ENCODE measurements around the gene KRT27.
"Not testable (repeated sequence)": the region's sequence is repeated elsewhere in the genome, so short reads cannot be mapped to it uniquely, and the experiment has no call there.

Gene KRT27

DNA sequence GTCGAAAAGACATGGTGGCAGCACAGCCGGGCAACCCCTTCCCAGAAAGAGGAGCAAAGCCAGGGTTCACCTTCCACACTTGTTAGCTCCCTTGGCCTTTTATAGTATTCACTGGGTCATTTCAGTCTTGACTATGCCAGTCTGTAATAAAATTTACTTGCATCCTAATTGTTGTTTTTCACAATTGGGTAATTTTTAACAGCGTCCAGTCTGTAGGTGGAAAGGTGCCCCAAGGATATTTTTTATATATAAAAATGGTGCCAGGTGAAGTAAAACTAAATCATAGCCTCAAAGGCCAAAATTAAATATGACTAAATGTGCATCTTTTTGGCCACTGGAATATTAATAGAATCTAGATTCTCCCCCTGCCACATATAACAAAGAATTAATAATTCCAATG lies 10.2 kb downstream of the KRT27 start, which contains the start of gene KRT26:
Gene KRT26 (minus strand): TSS at position 101 of the 400 bp plus-strand sequence. CDS start 88 bp downstream, at position 13.
- H3K4me3 ChIP-seq (ENCODE audit: low read depth, low read length): no peak within 1 kb of the TSS
- no peak for DNase-seq (ENCODE audit: low read depth)

DNA sequence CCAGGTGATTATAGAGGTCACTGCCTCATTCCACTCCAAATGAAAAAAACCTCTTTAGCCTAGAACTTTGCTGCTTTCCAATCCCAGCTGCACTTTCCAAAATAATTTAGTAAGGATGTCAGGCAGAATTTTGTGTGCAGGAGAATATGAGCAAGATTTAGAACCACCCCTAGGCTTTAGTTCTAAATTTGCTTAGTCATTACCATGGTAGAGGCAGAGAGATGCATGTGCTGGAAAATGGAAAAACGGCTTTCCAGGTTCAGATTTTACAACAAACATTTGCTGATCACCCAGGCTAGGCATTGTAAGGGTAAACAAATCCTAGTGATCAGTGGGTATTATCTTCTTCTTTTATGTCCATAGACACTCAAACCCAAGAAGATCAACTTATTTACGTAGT lies 16.7 kb downstream of the KRT27 start:
- DNase-seq (ENCODE audit: low read depth): no peak
- H3K4me3 ChIP-seq (ENCODE audit: low read depth, low read length): no peak overlapping the region

DNA sequence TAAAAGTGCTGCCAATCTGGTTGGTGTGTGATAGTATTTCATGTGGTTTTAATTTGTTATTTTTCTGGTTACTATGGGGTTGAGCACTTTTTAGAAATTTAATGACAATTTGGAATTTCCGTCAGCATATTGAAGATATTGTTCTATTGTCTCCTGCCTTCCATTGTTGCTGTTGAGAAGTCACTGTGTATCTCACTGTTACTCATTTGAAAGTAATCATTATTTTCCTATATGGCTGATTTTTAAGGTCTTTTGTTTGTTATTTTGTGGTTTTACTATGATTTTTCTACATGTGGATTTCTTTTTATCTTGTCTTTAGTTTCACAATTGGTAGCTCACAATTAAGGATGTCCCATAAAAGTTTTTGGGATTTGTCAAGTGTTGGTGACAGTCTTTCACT lies 18.6 kb downstream of the KRT27 start:
- H3K4me3 ChIP-seq (ENCODE audit: low read depth, low read length): no peak overlapping the region
- DNase-seq (ENCODE audit: low read depth): no peak

DNA sequence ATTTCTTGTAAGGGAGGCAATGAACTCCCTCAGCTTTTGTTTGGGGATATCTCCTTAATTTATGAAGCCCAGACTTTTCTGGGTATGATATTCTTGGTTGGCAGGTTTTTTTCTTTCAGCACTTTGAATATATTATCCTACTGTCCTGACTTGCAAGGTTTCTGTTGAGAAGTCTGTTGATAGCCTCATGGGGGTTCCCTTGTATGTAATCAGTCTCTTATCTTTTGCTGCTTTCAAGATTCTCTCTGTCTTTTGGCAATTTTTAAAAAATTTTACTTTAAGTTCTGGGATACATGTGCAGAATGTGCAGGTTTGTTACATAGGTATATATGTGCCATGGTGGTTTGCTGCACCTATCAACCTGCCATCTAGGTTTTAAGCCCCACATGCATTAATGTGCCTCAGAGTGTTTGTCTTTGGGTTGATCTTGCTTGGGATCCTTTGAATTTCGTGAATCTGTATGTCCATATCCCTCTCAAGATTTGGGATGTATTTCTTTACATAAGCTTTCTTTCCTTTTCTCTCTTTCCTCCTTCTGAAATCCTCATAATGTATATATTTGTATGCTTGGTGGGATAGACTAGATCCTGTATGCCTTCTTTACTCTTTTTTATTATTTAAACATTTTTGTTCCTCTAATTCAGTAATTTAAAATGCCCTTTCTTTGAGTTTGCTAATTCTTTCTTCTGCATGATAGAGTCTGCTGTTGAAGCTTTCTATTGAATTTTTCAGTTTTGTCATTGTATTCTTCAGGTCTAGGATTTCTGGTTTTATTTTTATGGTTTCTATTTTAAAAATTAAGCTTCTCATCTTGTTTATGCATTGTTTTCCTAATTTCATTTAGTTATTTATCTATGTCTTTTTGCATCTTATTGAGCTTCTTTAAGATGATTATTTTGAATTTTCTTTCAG lies 22.0 kb downstream of the KRT27 start:
- H3K4me3 ChIP-seq (ENCODE audit: low read depth, low read length): no peak overlapping the region
- no peak for DNase-seq (ENCODE audit: low read depth)

DNA sequence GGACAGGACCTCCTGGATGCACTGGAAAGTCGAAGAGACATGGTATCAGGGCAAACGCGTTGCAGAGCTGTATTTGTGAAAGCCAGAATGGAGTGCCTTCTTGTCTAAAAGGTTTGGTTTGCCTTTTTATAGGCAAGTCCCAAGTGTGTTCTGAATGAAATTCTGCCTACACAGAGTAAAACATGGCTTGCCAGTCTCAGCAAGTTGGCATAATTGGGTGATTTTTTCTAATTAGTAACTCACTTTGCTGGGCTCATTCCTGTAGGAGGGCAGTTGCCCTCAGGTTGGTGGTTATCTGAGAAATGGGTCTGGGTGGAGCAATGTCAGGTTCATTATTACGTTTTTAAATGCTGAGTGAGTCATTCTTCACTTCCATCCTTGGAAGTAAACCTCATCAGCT lies 27.1 kb downstream of the KRT27 start, which contains the start of gene KRT25:
Gene KRT25 (minus strand): TSS at position 101 of the 400 bp plus-strand sequence. CDS start 60 bp downstream, at position 41.
- DNase-seq (ENCODE audit: low read depth): no peak
- no peak within 1 kb of the TSS for H3K4me3 ChIP-seq (ENCODE audit: low read depth, low read length)

DNA sequence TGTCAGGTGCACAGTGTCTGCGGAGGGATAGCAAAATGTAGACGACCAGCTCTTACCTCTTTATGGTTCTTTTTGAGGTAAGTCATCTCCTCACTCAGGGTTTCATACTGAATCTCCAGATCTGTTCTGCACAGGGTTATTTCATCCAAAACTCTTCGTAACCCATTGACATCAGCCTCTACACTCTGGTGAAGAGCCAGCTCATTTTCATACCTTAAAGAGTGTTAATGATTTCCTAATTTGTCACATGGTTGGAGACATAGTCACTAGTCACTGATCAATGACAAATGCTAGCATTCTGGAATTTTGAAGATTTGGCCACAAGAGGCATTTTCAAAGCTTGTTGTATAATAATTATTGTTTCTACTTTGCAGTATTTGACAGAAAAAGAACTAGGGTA lies 28.5 kb downstream of the KRT27 start:
- no peak for DNase-seq (ENCODE audit: low read depth)

DNA sequence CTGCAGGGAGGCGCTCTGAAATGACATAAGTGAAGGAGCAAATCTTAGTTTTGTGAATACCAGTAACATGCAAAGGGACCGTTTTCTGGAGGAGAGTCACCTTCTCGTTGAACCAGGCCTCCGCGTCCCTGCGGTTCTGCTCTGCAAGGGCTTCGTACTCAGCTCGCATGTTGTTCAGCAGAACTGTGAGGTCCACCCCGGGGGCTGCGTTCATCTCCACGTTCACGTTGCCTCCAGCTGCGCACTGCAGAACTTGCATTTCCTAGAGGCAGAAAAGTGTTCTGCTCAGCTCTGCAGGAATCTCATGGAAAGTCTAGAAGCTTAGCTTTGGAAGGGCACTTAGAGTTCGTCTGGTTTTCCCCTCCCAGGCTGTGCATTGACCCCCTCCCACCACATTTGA lies 31.3 kb downstream of the KRT27 start:
- H3K4me3 ChIP-seq (ENCODE audit: low read depth, low read length): no peak overlapping the region
- DNase-seq (ENCODE audit: low read depth): no peak

More for the DNA sequence above, 28.5 kb downstream of the KRT27 start:
- H3K4me3 ChIP-seq (ENCODE audit: low read depth, low read length): no peak overlapping the region

DNA sequence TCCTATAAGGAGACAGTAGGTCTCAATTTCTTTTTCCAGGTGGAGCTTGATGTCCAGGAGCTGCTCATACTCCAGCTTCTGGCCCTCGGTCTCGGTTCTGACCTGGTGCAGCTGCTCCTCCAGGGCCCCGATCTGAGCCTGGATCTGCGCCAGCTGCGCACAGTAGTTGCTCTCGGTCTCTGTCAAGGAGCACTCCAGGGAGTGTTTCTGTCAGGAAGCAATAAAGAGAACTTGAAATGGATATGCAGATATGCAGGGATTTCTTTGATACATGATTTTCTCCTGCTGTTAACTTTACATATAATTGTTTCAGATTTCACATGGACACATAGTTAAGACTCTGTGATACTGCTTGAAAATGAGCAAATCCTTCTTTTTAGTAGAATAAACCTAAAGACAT lies 32.0 kb downstream of the KRT27 start:
- no peak overlapping the region for H3K4me3 ChIP-seq (ENCODE audit: low read depth, low read length)
- no peak for DNase-seq (ENCODE audit: low read depth)

DNA sequence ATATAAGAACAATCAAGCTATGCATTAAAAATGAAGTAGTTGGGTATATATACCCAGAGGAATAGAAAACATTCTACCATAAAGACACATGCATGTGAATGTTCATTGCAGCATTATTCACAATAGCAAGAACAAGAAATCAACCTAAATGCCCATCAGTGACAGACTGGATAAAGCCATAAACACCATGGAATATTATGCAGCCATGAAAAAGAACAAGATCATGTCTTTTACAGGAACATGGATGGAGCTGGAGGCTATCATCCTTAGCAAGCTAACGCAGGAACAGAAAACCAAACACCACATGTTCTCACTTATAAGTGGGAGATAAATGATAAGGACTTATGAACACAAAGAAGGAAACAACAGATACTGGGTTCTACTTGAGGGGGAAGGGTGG lies 33.7 kb downstream of the KRT27 start:
- DNase-seq (ENCODE audit: low read depth); H3K4me3 ChIP-seq (ENCODE audit: low read depth, low read length): not testable (repeated sequence)

DNA sequence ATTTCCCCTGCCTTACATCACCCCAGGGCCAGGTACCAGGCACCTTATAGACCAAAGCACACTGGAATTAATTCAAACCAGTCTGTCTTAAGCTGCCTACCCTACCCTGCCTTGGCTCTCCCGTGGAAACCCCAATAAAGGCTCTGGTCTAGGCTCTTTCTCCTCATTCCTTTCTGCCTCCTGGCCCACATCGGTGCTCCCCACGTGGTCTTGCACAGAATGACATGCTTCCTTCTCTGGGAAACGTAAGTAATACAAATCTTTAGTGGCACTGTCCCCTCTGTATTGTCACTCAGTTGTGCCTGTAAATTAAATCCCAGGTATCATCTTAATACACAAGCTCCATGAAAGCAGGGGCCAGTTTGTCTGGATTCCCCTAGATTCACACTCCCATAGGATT lies 43.8 kb downstream of the KRT27 start:
- DNase-seq (ENCODE audit: low read depth): no peak
- no peak overlapping the region for H3K4me3 ChIP-seq (ENCODE audit: low read depth, low read length)

DNA sequence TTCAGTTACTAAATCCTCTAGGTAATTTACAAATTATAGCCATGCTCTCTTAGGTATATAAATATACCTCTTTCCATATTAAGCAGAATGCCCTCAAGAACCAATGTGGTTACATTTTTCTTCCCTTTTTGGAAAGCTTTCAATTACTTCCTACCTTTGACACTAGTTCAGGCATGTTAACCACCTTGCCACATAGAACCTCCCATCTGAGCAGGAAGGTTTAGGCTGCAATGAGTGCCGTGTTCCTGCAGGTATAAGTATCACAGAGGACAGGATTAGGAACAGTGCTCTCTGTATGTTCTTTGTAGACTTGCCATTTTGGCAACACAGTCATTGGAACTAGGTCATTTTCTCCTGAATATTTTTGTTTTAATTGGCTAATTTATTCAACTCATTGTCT lies 47.3 kb downstream of the KRT27 start:
- DNase-seq (ENCODE audit: low read depth): no peak
- no peak overlapping the region for H3K4me3 ChIP-seq (ENCODE audit: low read depth, low read length)

DNA sequence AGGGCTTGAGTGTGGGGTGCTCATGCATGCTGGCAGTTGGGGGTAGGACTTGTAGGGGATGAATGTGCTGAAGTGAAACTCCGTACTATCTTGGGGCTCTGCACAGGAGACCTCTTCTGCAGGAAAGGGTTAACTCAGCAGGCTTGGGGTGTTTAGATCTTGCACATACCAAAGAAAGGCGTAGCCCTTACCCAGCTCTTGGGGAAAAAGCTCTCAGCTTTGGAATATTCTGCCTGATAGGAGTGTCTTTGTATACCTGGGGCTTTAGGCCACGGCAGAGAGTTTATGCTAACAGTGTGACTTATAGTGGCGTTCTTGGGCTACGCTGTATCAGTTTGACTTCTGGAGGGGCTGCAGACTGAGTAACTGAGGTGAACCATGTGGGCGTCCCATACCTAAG lies 48.3 kb downstream of the KRT27 start:
- no peak overlapping the region for H3K4me3 ChIP-seq (ENCODE audit: low read depth, low read length)
- DNase-seq (ENCODE audit: low read depth): no peak

DNA sequence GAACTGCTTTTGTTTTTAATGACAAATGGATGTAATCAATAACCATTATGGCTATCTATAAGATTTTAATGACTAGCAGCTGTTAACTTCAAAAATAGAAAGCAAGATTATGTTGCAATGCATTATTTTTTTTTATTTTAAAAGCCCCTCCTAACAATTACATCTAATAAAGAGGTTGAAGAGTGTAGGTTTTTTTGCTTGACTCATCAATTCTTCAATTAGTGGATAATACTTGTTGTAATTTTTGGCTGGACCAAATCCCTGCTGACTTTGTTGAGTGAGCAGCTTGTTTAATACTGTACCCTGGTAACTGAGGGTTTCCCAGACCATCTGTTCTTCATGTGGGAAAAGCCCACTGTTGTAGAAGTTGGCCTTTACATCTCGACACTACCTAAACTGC lies 51.4 kb downstream of the KRT27 start:
- no peak for DNase-seq (ENCODE audit: low read depth)
- H3K4me3 ChIP-seq (ENCODE audit: low read depth, low read length): no peak overlapping the region

DNA sequence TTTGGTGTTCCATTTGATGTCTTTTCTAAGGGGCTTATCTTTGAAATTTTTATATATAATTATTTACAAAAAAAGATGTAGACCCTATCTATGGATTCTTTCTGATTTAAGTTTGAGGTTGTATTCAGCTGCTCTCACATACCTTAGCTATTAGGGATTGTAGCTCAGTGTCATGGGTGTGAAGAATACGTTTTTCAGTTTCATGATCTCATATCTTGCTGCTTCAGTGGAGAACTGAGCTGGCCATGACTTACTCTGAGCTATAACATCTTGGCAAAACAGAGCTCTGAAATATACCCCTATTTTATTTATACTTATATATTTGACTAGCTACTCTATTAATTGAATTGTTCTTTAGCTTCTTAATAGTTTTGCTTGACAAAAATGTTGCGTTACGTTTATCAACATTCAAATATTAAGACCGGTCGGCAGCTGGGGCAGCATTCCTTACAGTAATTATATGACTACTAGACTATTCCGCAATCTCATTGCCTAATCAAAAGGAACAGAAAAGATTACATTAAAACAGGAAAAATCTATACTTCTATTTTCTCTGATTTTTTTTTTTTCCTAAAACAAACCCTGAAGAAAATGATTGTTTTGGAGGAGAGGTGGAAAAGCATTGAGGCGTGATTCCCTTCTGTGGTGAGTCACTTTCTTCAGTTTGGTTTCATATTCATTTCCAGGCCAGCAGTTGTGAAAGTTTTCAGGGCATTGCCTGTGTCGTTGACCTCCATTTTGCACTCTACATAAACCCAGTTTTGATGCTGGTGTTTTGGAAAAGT lies 54.7 kb downstream of the KRT27 start:
- DNase-seq (ENCODE audit: low read depth): no peak

DNA sequence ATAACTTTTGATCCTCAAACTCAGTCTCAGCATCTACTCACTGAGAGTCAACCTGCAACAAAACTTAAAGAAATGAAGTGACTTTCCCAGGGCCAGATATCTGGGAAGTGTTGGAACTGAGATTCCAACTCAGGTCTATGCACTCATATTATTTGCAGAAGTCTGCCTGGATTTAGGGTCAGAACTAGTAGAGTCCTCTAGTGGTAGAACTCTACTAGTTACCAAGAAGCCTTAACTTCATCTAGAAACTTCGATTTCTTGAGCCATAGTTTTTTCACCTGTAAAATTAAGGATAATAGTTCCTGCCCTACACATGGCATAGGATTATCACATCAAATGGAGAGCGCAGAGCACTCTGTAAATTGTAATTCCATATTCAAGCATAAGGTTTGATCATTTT lies 55.4 kb downstream of the KRT27 start:
- H3K4me3 ChIP-seq (ENCODE audit: low read depth, low read length): no peak overlapping the region
- no peak for DNase-seq (ENCODE audit: low read depth)

More for the DNA sequence above, 54.7 kb downstream of the KRT27 start:
- H3K4me3 ChIP-seq (ENCODE audit: low read depth, low read length): no peak overlapping the region
